ENCODE results near the gene THSD7B. TPM values are rescaled to one million over a fixed set of nuclear protein-coding genes. Genes with fewer than 3 reads are reported as not detected.

Gene THSD7B
- total RNA-seq, 2 donors from 2014 or later, result 0.51 to 5.4 TPM

DNA sequence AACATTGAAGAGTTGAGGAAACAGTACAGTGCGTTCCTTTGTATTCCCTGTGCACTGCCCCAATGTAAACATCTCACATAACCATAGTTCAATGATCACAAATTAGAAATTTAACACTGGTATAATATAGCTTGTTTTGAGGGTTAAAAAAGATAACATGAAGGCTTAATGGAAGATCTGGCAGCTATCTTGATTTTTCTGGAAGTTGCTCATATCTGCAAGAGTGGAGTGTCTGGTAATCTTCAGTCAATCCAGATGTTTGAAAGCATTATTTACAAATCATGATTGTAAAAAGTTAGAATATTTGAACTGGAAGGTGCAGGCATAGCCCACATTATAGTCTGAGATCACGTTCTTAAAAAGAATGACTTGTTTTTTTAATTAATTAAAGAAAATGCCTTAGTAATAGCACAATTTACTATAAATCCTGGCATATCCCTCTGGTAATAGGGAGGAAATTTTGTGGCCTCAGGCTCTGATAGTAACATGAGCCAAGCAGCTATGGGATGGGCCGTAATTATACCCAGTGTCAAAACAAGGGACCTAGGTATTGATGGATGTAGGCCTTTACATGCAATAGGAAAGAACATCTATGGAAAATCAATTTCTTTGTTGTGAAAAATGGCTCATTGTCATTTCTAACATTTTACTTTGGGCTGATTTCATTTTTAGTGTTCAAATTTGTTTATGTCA lies 418.0 kb downstream of the THSD7B start:
- no peak for DNase-seq (ENCODE audit: low spot score)
- Histone ChIP-seq H3K4me3 (no peak overlapping the region), H3K27me3 (replicated peaks; ENCODE audit: insufficient read depth) (no peaks in the 10 kb centered on the region), H3K4me1 (replicated peaks) (no peaks in the 10 kb centered on the region), H3K36me3 (no peaks in the 10 kb centered on the region), H3K27ac (no peak overlapping the region), H3K9me3 (no peaks in the 10 kb centered on the region)
- intact Hi-C loops (cut with DNase I), result no loop called here
- WGBS, result 80% methylated on average over 3 of the region's 3 CpGs
- TF ChIP-seq POLR2A (IDR thresholded peaks at IDR 0.05) (no peak), POLR2AphosphoS5 (IDR thresholded peaks at IDR 0.05) (no peak)
- TF ChIP-seq, protein P1, sequence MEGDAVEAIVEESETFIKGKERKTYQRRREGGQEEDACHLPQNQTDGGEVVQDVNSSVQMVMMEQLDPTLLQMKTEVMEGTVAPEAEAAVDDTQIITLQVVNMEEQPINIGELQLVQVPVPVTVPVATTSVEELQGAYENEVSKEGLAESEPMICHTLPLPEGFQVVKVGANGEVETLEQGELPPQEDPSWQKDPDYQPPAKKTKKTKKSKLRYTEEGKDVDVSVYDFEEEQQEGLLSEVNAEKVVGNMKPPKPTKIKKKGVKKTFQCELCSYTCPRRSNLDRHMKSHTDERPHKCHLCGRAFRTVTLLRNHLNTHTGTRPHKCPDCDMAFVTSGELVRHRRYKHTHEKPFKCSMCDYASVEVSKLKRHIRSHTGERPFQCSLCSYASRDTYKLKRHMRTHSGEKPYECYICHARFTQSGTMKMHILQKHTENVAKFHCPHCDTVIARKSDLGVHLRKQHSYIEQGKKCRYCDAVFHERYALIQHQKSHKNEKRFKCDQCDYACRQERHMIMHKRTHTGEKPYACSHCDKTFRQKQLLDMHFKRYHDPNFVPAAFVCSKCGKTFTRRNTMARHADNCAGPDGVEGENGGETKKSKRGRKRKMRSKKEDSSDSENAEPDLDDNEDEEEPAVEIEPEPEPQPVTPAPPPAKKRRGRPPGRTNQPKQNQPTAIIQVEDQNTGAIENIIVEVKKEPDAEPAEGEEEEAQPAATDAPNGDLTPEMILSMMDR (IDR thresholded peaks at IDR 0.05), result no peak

DNA sequence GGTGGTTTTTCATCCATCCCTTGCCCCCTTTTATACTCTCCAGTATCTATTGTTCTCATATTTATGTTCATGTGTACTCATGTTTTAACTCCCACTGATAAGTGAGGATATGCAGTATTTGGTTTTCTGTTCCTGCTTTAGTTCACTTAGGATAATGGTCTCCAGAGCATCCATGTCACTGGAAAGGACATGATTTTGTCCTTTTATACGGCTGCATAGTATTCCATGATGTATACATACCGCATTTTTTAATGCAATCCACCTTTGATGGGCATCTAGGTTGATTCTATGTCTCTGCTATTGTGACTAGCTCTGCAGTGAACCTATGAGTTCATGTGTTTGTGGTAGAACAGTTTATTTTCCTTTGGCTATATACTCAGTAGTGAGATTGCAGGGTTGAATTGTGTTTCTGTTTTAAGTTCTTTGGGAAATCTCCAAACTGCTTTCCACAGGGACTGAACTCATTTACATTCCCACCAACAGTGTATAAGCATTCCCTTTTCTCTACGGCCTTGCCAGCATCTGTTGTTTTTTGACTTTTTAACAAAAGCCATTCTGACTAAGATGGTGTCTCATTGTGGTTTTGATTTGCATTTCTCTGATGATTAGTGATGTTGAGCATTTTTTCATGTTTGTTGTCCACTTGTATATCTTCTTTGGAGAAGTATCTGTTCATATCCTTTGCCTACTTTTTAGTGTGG lies 420.2 kb downstream of the THSD7B start:
- Histone ChIP-seq H3K27me3 (replicated peaks; ENCODE audit: insufficient read depth) (no peaks in the 10 kb centered on the region), H3K27ac (no peak overlapping the region), H3K4me3 (no peak overlapping the region), H3K4me1 (replicated peaks) (no peaks in the 10 kb centered on the region), H3K9me3 (no peaks in the 10 kb centered on the region), H3K36me3 (no peaks in the 10 kb centered on the region)
- 92% methylated on average over 3 of the region's 3 CpGs for WGBS
- no peak for TF ChIP-seq POLR2A (IDR thresholded peaks at IDR 0.05)
- TF ChIP-seq, protein P1 (IDR thresholded peaks at IDR 0.05), result no peak
- TF ChIP-seq POLR2AphosphoS5 (IDR thresholded peaks at IDR 0.05), result no peak
- intact Hi-C loops (cut with DNase I), result no loop called here
- no peak for DNase-seq (ENCODE audit: low spot score)

DNA sequence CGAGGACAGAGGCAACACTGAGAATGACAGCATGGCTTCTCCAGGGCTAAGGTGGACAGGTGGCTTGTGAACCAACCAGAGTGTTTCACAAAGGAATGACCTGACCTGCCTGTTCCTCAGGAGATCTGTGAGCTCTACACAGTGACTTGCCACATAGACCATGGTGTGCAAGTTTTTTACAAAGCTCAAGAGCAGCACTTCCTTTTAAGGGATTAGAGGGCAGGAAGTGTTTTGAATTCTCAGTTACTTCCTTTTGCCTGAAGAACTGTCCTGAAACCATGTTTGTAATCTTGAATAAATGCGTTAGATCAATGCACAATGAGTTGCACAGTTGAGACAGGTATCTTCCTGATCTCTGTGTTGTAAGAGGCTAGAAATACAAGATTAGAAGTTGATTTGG lies 421.9 kb downstream of the THSD7B start:
- WGBS, result 83% methylated on average over 2 of the region's 2 CpGs
- TF ChIP-seq POLR2A (IDR thresholded peaks at IDR 0.05) (no peak), POLR2AphosphoS5 (IDR thresholded peaks at IDR 0.05) (no peak)
- TF ChIP-seq, protein P1 (IDR thresholded peaks at IDR 0.05), result no peak
- no peak overlapping the region for H3K27ac ChIP-seq

DNA sequence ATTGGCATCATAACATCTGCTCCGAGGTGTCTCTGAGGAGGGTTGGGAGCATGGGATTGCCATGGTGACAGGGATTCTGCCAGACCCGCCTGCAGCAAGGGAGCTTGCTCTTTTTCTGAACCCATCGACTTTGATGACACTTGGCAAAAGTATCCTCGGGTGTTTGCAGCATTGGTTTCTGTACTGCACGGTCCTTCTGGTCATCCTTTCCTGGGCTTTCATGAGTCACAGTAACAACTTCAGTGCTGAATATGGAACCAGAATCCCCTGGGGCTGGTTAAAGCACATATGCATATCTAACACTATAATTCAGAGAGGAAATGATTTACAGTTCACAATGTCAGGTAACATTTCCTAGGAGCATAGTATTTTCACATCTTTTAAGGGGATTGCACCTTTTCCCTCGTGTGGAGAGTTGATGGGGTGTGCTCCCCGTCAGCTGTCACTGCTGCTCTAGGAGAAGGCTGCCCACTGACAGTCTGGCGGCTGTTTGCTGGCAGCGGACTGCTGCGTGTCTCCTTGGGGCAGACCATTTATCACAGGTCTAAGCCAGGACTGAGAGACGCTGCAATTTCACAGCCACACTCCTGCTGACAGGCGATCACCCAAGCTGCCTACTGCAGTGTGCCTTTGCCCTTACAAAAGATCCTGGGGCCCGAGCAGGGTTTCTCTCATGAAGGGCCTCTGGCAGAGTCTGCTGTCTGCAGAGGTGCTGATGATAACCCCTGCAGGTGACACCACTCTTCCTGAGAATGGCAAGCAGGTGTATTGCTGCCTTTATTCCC lies 425.3 kb downstream of the THSD7B start:
- Histone ChIP-seq H3K27ac (no peak overlapping the region), H3K4me3 (no peak overlapping the region), H3K27me3 (replicated peaks; ENCODE audit: insufficient read depth) (no peaks in the 10 kb centered on the region), H3K4me1 (replicated peaks) (no peaks in the 10 kb centered on the region), H3K36me3 (no peaks in the 10 kb centered on the region), H3K9me3 (no peaks in the 10 kb centered on the region)
- TF ChIP-seq, protein P1 (IDR thresholded peaks at IDR 0.05), result no peak
- no peak for TF ChIP-seq POLR2AphosphoS5 (IDR thresholded peaks at IDR 0.05)
- no peak for TF ChIP-seq POLR2A (IDR thresholded peaks at IDR 0.05)
- no peak for DNase-seq (ENCODE audit: low spot score)
- intact Hi-C loops (cut with DNase I), result no loop called here
- WGBS, result 76% methylated on average over 13 of the region's 13 CpGs

More for the DNA sequence above, 421.9 kb downstream of the THSD7B start:
- Histone ChIP-seq H3K27me3 (replicated peaks; ENCODE audit: insufficient read depth) (no peaks in the 10 kb centered on the region), H3K36me3 (no peaks in the 10 kb centered on the region), H3K9me3 (no peaks in the 10 kb centered on the region), H3K4me1 (replicated peaks) (no peaks in the 10 kb centered on the region), H3K4me3 (no peak overlapping the region)
- DNase-seq (ENCODE audit: low spot score), result no peak
- intact Hi-C loops (cut with DNase I), result no loop called here

All from prostate gland (tissue), 2 donors.